Heart left ventricle (tissue), 16 donors: Measurements from ENCODE around the gene SPINK9. TPM values are rescaled to one million over a fixed set of nuclear protein-coding genes. Genes with fewer than 3 reads are reported as not detected.

Source experiments
- ATAC-seq, 4 donors: fragments of 200-7000 bp; cut with Tn5 transposase; one replicate each; pipeline ENCODE4 v1.9.1; 2020 to 2022; ENCODE audit warnings: moderate library complexity in 4 of 4, mild to moderate bottlenecking in 3 of 4, moderate number of reproducible peaks in 1 of 4
- DNase-seq, 5 donors: peaks; one replicate each; pipeline ENCODE4 v3.0.0-alpha.2; 2020
- H3K27ac ChIP-seq, 12 donors: fragments of 200-600 bp; sonication (generic) in 4 of 12; one replicate each; pipeline versions ENCODE4 v1.5.0 to v1.8.0; 2016 to 2022; ENCODE audit warnings: mild to moderate bottlenecking in 2 of 12
- H3K27me3 ChIP-seq, 9 donors: fragments of 200-600 bp; sonication (generic) in 2 of 9; one replicate each; pipeline versions ENCODE4 v1.5.1 to v1.8.0; 2016 to 2022; ENCODE audit warnings: mild to moderate bottlenecking in 3 of 9
- H3K36me3 ChIP-seq, 9 donors: fragments of 200-600 bp; sonication (generic) in 2 of 9; one replicate each; pipeline versions ENCODE4 v1.5.0 to v1.8.0; 2018 to 2022; ENCODE audit warnings: mild to moderate bottlenecking in 2 of 9
- H3K4me1 ChIP-seq, 12 donors: fragments of 200-600 bp; sonication (generic) in 4 of 12; one replicate each; pipeline versions ENCODE4 v1.5.0 to v1.8.0; 2016 to 2022; ENCODE audit warnings: mild to moderate bottlenecking in 3 of 12
- H3K4me3 ChIP-seq, 12 donors: fragments of 200-600 bp; sonication (generic) in 4 of 12; one replicate each; pipeline versions ENCODE4 v1.5.0 to v1.8.0; 2017 to 2022; ENCODE audit warnings: mild to moderate bottlenecking in 9 of 12, moderate library complexity in 4 of 12
- H3K9me3 ChIP-seq, 12 donors: fragments of 200-600 bp; sonication (generic) in 4 of 12; one replicate each; pipeline versions ENCODE4 v1.5.0 to v1.8.0; 2016 to 2022; ENCODE audit warnings: mild to moderate bottlenecking in 1 of 12
- POLR2A ChIP-seq, 2 donors: fragments of 450-650 bp; IDR thresholded peaks; one replicate each; pipeline ENCODE4 v1.6.1; 2017; ENCODE audit warnings: antibody characterized with exemption in 2 of 2, mild to moderate bottlenecking in 2 of 2, moderate library complexity in 2 of 2
- WGBS, 4 donors: extraction: QIAGEN DNeasy Blood & Tissue Kit in 2 of 4; methylation state at CpG; one replicate each; pipeline versions ENCODE4 v1.1.5 to v1.1.7; 2013 to 2018; 5-methylcytosine and 5-hydroxymethylcytosine counted together
- intact Hi-C, 10 donors: fragments of 100-400 bp; cut with DNase I; formaldehyde crosslinking; loops; one replicate each; pipeline versions ENCODE4 v1.11.1 to v1.14.2; 2022
- polyA plus RNA-seq, 2 donors: library from polyadenylated mRNA; stranded (reverse); fragments of 200-250 nt; gene quantifications; one replicate each; pipeline ENCODE4 v1.2.3, GENCODE V29; 2013
- total RNA-seq, 9 donors: library from RNA; depleted of rRNA in 2 of 9; stranded (reverse); fragments of >200 nt in 2 of 9; fragmentation: NEBNext Ultra II Directional in 3 of 9; extraction: Animal tissue kit (Norgen Biotek cat#: 25700) in 3 of 9; gene quantifications; one replicate each; pipeline versions ENCODE4 v1.1.0 to v1.2.4, GENCODE V29; 2016 to 2023
- TF ChIP-seq, protein P1 (sequence below), 12 donors: fragments of 200-600 bp; sonication (generic) in 4 of 12; IDR thresholded peaks; one replicate each; pipeline versions ENCODE4 v1.5.0 to v1.8.0; 2018 to 2022; ENCODE audit warnings: antibody characterized with exemption in 12 of 12, mild to moderate bottlenecking in 5 of 12
- donor health status: ischemic (EF 13 %, LVEDD 7.1; RV severe dilation, severe dysfunction).
- donor health status: healthy with polysubstance abuse.
- donor health status: DM: no; HTN: yes; CAD: no.
- donor health status: DM: no; HTN: no; CAD: no.
- donor health status: ischemic (EF 25% LVEDD 6.9; RV normal size, moderate dysfunction).
- donor health status: ischemic (EF 25% LVEDD 5.7; RV mildly dilated, moderate dysfunction).
- donor health status: healthy.
- donor health status: DM: yes; HTN: yes; CAD: no.
- donor health status: ischemic (EF 35%, LVEDD 5.7; RV mildly dilated, moderate dysfunction).
- donor health status: nonischemic (EF 11% LVEDD 7.7; RV severe dilation, severe dysfunction).
- donor health status: DM: yes; HTN: yes; CAD: no.
- donor health status: PGD.
- donor health status: ischemic (EF 29% LVEDD 5.4; RV normal size, mild dysfunction).
- donor health status: nonischemic (EF 23%, LVEDD 6.1; RV moderate dilation, normal function).

SPINK9 gene
- total and polyA plus RNA-seq, 11 donors: 0.77 TPM; not detected in 10

DNA sequence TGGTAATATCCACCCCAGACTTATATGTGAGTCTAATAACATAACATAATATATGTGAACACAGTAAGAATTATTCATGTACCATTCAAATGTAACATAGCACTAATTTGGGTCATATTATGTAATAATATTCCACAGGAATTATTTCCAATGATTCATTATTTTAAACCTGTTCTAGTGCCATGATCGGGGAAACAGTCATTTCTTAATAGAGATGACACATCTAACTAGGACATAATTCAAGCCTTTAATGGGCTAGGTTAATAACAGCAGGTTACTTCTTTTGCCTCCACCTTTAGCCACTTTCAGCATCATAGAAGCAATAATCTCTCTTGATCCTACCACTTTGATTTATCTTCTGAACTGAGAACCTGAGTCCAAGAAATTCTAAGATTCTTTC is 12.3 kb downstream of the SPINK9 start:
- 86 to 100% (median 91%) methylated on average over 1 of the region's 1 CpG for WGBS, 4 donors
- DNase-seq (no peak), ATAC-seq (no peak)
- no peak overlapping the region for H3K4me3 ChIP-seq
- peaks cover 0 to 4% (median 0%) of the 10 kb centered on the region in 12 donors for H3K9me3 ChIP-seq
- peaks cover 0 to 3% (median 0%) of the 10 kb centered on the region in 12 donors for H3K4me1 ChIP-seq
- no peak overlapping the region for H3K27ac ChIP-seq
- peaks cover 0 to 6% (median 0%) of the 10 kb centered on the region in 9 donors for H3K36me3 ChIP-seq
- intact Hi-C loops: no loop called here
- H3K27me3 ChIP-seq: no peaks in the 10 kb centered on the region
- TF ChIP-seq POLR2A (IDR thresholded peaks at IDR 0.05): no peak
- TF ChIP-seq, protein P1, sequence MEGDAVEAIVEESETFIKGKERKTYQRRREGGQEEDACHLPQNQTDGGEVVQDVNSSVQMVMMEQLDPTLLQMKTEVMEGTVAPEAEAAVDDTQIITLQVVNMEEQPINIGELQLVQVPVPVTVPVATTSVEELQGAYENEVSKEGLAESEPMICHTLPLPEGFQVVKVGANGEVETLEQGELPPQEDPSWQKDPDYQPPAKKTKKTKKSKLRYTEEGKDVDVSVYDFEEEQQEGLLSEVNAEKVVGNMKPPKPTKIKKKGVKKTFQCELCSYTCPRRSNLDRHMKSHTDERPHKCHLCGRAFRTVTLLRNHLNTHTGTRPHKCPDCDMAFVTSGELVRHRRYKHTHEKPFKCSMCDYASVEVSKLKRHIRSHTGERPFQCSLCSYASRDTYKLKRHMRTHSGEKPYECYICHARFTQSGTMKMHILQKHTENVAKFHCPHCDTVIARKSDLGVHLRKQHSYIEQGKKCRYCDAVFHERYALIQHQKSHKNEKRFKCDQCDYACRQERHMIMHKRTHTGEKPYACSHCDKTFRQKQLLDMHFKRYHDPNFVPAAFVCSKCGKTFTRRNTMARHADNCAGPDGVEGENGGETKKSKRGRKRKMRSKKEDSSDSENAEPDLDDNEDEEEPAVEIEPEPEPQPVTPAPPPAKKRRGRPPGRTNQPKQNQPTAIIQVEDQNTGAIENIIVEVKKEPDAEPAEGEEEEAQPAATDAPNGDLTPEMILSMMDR (IDR thresholded peaks at IDR 0.05): no peak

DNA sequence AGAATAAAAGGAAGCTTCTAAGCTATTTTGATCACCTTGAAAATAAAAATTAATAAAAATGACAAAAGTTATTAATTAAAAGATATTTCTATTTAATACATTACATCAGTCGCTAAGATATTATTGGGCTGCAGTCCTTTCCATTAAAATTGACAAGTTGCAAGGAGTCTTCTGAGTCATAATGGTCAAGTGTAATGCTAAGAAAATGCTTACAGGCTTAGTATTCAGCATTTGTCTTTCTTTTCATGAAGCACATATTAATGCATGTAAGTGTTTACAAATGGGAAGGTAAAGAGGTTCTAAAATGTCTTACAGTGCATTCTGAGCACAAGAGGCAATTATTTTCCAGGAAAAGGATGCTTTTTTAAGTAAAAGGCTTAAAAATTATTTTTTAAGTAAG is 17.3 kb downstream of the SPINK9 start:
- peaks cover 0 to 4% (median 0%) of the 10 kb centered on the region in 12 donors for H3K9me3 ChIP-seq
- DNase-seq (no peak), ATAC-seq (no peak)
- H3K4me3 ChIP-seq: no peak overlapping the region
- peaks cover 0 to 4% (median 0%) of the 10 kb centered on the region in 12 donors for H3K4me1 ChIP-seq
- no peak overlapping the region for H3K27ac ChIP-seq
- TF ChIP-seq POLR2A (IDR thresholded peaks at IDR 0.05): no peak
- TF ChIP-seq, protein P1 (IDR thresholded peaks at IDR 0.05): no peak
- intact Hi-C loops: no loop called here
- H3K36me3 ChIP-seq: peaks cover 0 to 6% (median 0%) of the 10 kb centered on the region in 9 donors
- no peaks in the 10 kb centered on the region for H3K27me3 ChIP-seq
- 39 to 95% (median 93%) methylated on average over 1 of the region's 1 CpG for WGBS, 4 donors

DNA sequence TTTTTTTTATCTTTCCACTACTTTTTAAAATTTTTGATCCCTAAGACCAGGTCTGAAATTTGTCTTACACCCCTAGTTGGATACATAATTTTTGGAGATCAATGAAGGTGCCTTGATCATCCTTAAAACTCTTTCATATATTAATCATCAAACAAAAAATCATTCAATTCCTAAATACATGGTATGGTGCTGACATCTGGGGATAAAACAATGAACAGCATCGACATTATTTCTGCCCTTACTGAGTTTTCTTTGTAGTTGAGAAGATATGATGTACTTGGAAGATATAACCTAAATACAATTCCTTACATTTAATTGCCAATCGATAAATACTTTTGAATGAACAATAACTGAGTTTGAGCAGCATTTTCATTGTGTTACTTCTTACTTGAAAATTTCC is 18.3 kb downstream of the SPINK9 start:
- Histone ChIP-seq H3K27me3 (no peaks in the 10 kb centered on the region), H3K36me3 (peaks cover 0 to 6% (median 0%) of the 10 kb centered on the region in 9 donors), H3K9me3 (peaks cover 0 to 4% (median 0%) of the 10 kb centered on the region in 12 donors), H3K4me3 (no peak overlapping the region), H3K4me1 (peaks cover 0 to 4% (median 0%) of the 10 kb centered on the region in 12 donors), H3K27ac (no peak overlapping the region)
- whole genome bisulfite sequencing, 4 donors: 90 to 94% (median 93%) methylated on average over 2 of the region's 2 CpGs
- ATAC-seq (no peak), DNase-seq (no peak)
- TF ChIP-seq, protein P1 (IDR thresholded peaks at IDR 0.05): no peak
- no peak for TF ChIP-seq POLR2A (IDR thresholded peaks at IDR 0.05)
- intact Hi-C loops: no loop called here

DNA sequence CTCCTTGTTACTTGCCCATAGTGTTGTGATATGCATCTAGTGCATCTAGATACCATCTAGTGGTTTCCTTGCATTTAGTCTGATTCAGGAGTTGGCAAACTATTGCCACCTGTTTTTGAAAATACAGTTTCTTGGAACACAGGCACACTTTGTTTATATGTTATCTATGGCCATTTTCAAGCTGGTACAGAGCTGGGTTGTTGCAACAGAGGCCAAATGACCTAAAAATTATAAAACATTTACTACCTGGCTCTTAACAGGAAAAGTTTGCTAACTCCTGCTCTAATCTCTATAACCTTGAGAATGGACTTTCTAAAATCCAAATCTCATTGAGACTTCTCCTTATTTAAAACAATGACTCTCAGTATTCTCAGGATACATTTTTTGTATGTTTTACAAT is 29.0 kb downstream of the SPINK9 start:
- TF ChIP-seq, protein P1 (IDR thresholded peaks at IDR 0.05): no peak
- TF ChIP-seq POLR2A (IDR thresholded peaks at IDR 0.05): no peak
- Histone ChIP-seq H3K36me3 (no peaks in the 10 kb centered on the region), H3K4me3 (no peak overlapping the region), H3K4me1 (peaks cover 0 to 4% (median 0%) of the 10 kb centered on the region in 12 donors), H3K9me3 (peaks cover 0 to 17% (median 7%) of the 10 kb centered on the region in 12 donors), H3K27me3 (no peaks in the 10 kb centered on the region), H3K27ac (no peak overlapping the region)
- DNase-seq: no peak
- no peak for ATAC-seq
- intact Hi-C loops: loop anchor here in 1 of 10 donors (10.0 kb wide), 1 partner anchor 50 kb away; the partner anchor contains the start of gene SPINK7
